OCI-LY3 (cell line): ENCODE results near the gene OR4C5.
"Not testable (repeated sequence)": the region's sequence is repeated elsewhere in the genome, so short reads cannot be mapped to it uniquely, and the experiment has no call there.

Experiments
- H2AFZ ChIP-seq: fragments of 200-600, 300-600 bp; shearing (Covaris generic); 2 replicates; pipeline ENCODE4 v1.6.0; 2014; ENCODE audit warnings: antibody characterized with exemption, low read depth, low read length
- H3K27ac ChIP-seq: fragments of 200-600, 300-600 bp; sonication (generic); 2 replicates; pipeline ENCODE4 v1.5.1; 2014; ENCODE audit warnings: mild to moderate bottlenecking, low read length, moderate library complexity, mixed read lengths
- H3K27me3 ChIP-seq: fragments of 200-600, 300-600 bp; sonication (generic); 2 replicates; pipeline ENCODE4 v1.6.1; 2014; ENCODE audit warnings: low read depth, low read length, mixed read lengths
- H3K36me3 ChIP-seq: fragments of 200-600, 300-600 bp; sonication (generic); replicated peaks from 2 replicates; pipeline ENCODE3; 2014; ENCODE audit warnings: low read depth, low read length, mixed read lengths
- H3K4me1 ChIP-seq: fragments of 300-600, 200-600 bp; sonication (generic); 2 replicates; pipeline ENCODE4 v1.6.1; 2014; ENCODE audit warnings: low read length, mixed read lengths
- H3K4me2 ChIP-seq: fragments of 200-600, 300-600 bp; sonication (generic); 2 replicates; pipeline ENCODE4 v1.6.1; 2014; ENCODE audit warnings: low read length, mixed read lengths
- H3K4me3 ChIP-seq: fragments of 300-600, 200-600 bp; sonication (generic); 2 replicates; pipeline ENCODE4 v1.5.1; 2014; ENCODE audit warnings: antibody characterized with exemption, mild to moderate bottlenecking, low read length, moderate library complexity
- H3K79me2 ChIP-seq: fragments of 300-600, 200-600 bp; shearing (Covaris generic); 2 replicates; pipeline ENCODE4 v1.6.1; 2014; ENCODE audit warnings: mild to moderate bottlenecking, low read length, mixed read lengths
- H3K9ac ChIP-seq: fragments of 300-600, 200-600 bp; shearing (Covaris generic); 2 replicates; pipeline ENCODE4 v1.6.0; 2014; ENCODE audit warnings: mild to moderate bottlenecking, low read length, moderate library complexity
- H3K9me3 ChIP-seq: fragments of 200-600, 300-600 bp; shearing (Covaris generic); 2 replicates; pipeline ENCODE4 v1.6.1; 2014; ENCODE audit warnings: low read length, mixed read lengths; ENCODE audit not compliant: insufficient read depth
- H4K20me1 ChIP-seq: fragments of 200-600, 300-600 bp; sonication (generic); 2 replicates; pipeline ENCODE4 v1.6.1; 2016; ENCODE audit warnings: low read length, mixed read lengths; ENCODE audit not compliant: insufficient read depth
- CTCF ChIP-seq: fragments of 200-600, 300-600 bp; sonication (generic); IDR thresholded peaks from 2 replicates; pipeline ENCODE4 v1.5.1; 2014; ENCODE audit warnings: antibody characterized with exemption, low read length, low read depth
- EZH2phosphoT487 ChIP-seq: fragments of 200-600 bp; shearing (Covaris generic); IDR thresholded peaks from 2 replicates; pipeline ENCODE4 v1.6.1; 2018; ENCODE audit warnings: antibody characterized with exemption, mixed run types, low read depth

The OR4C5 gene

GRCh38 chr11:48354013-48354412 lies 12.3 kb downstream of the OR4C5 start:
- Histone ChIP-seq H3K4me3 (no peak overlapping the region), H3K4me2 (no peak overlapping the region), H3K36me3 (no peaks in the 10 kb centered on the region), H4K20me1 (no peaks in the 10 kb centered on the region), H2AFZ (no peak overlapping the region), H3K9ac (no peak overlapping the region), H3K79me2 (no peaks in the 10 kb centered on the region), H3K9me3 (no peaks in the 10 kb centered on the region), H3K4me1 (no peaks in the 10 kb centered on the region), H3K27ac (no peak overlapping the region), H3K27me3 (no peaks in the 10 kb centered on the region)
- TF ChIP-seq EZH2phosphoT487 (no peak), CTCF (no peak)

- H3K9ac ChIP-seq, H3K4me1 ChIP-seq, H3K4me3 ChIP-seq, H3K79me2 ChIP-seq, H3K27me3 ChIP-seq, H3K4me2 ChIP-seq, H4K20me1 ChIP-seq, H3K9me3 ChIP-seq, H3K27ac ChIP-seq, H2AFZ ChIP-seq, H3K36me3 ChIP-seq: not testable (repeated sequence)
Measured at GRCh38 chr11:48346286-48346685, 20.0 kb downstream of the OR4C5 start.

- H3K27ac ChIP-seq, H3K27me3 ChIP-seq, H3K4me1 ChIP-seq, H3K9me3 ChIP-seq, H3K4me2 ChIP-seq, H4K20me1 ChIP-seq, H3K36me3 ChIP-seq, H3K9ac ChIP-seq, H3K4me3 ChIP-seq, H3K79me2 ChIP-seq, H2AFZ ChIP-seq: not testable (repeated sequence)
Measured at GRCh38 chr11:48342505-48342904, 23.8 kb downstream of the OR4C5 start.

- no peak overlapping the region for H2AFZ ChIP-seq
- H3K4me1 ChIP-seq: peaks cover 4% of the 10 kb centered on the region
- H3K4me2 ChIP-seq: no peak overlapping the region
- H3K9ac ChIP-seq: no peak overlapping the region
- H3K36me3 ChIP-seq: no peaks in the 10 kb centered on the region
- H4K20me1 ChIP-seq: no peaks in the 10 kb centered on the region
- H3K9me3 ChIP-seq: no peaks in the 10 kb centered on the region
- H3K79me2 ChIP-seq: no peaks in the 10 kb centered on the region
- no peak overlapping the region for H3K27ac ChIP-seq
- no peak for TF ChIP-seq EZH2phosphoT487
- no peak for TF ChIP-seq CTCF
- H3K4me3 ChIP-seq: no peak overlapping the region
- no peaks in the 10 kb centered on the region for H3K27me3 ChIP-seq
Measured at GRCh38 chr11:48341466-48341865, 24.8 kb downstream of the OR4C5 start.

GRCh38 chr11:48324620-48325019 lies 41.6 kb downstream of the OR4C5 start, which contains the start of gene OR4C3:
TSS of gene OR4C3 (plus strand) at chr11:48324920. CDS start at chr11:48325022, 102 bp downstream.
- H3K4me2 ChIP-seq, H3K27me3 ChIP-seq, H2AFZ ChIP-seq, H4K20me1 ChIP-seq, H3K4me3 ChIP-seq, H3K9me3 ChIP-seq, H3K4me1 ChIP-seq, H3K36me3 ChIP-seq, H3K27ac ChIP-seq, H3K79me2 ChIP-seq, H3K9ac ChIP-seq: not testable (repeated sequence)

- not testable (repeated sequence) for H2AFZ ChIP-seq, H3K4me2 ChIP-seq, H3K9me3 ChIP-seq, H3K4me1 ChIP-seq, H3K79me2 ChIP-seq, H4K20me1 ChIP-seq, H3K27me3 ChIP-seq, H3K27ac ChIP-seq, H3K4me3 ChIP-seq, H3K36me3 ChIP-seq, H3K9ac ChIP-seq
Measured at GRCh38 chr11:48319813-48320212, 46.5 kb downstream of the OR4C5 start.
